GM12878 (cell line): ENCODE results near the gene XPO5.

Experiments used
- HDAC6 ChIP-seq: fragments of 200-600 bp; sonication (generic); IDR thresholded peaks from one replicate; pipeline ENCODE4 v1.8.0; 2017; ENCODE audit warnings: antibody characterized with exemption; ENCODE audit not compliant: unreplicated experiment
- TF ChIP-seq, protein P1 (sequence below), 3 experiments: IDR thresholded peaks in 2 of 3; conservative IDR thresholded peaks in 1 of 3; 2 replicates each; pipeline ENCODE4 v1.5.1; 2011; ENCODE audit warnings: low read depth in 3 of 3, low read length in 3 of 3, mild to moderate bottlenecking in 3 of 3, control low read depth in 2 of 3, moderate library complexity in 2 of 3, inconsistent platforms in 1 of 3, mixed read lengths in 1 of 3; ENCODE audit not compliant: control insufficient read depth in 2 of 3, insufficient read depth in 1 of 3; ENCODE audit errors: extremely low read depth in 1 of 3

DNA sequence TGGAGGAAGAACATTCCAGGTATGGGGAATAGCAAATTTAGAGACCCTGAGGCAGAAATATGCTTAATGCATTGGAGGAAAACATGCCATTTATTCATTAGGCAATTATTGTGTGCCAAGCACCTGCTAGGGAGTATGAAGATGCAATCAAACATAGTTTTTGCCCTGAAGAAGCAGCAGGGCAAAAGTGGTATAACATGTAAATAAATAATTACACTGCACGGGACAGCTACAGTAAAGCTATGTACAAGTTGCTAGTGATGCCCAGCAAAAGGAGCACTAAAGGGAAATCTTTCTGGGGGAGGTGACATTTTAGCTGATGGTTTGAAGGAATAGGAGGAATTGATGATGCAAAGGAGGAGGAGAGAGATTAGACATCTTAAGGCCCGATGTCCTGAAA is 99.1 kb downstream of the XPO5 start:
- no peak for TF ChIP-seq HDAC6
- TF ChIP-seq, protein P1, sequence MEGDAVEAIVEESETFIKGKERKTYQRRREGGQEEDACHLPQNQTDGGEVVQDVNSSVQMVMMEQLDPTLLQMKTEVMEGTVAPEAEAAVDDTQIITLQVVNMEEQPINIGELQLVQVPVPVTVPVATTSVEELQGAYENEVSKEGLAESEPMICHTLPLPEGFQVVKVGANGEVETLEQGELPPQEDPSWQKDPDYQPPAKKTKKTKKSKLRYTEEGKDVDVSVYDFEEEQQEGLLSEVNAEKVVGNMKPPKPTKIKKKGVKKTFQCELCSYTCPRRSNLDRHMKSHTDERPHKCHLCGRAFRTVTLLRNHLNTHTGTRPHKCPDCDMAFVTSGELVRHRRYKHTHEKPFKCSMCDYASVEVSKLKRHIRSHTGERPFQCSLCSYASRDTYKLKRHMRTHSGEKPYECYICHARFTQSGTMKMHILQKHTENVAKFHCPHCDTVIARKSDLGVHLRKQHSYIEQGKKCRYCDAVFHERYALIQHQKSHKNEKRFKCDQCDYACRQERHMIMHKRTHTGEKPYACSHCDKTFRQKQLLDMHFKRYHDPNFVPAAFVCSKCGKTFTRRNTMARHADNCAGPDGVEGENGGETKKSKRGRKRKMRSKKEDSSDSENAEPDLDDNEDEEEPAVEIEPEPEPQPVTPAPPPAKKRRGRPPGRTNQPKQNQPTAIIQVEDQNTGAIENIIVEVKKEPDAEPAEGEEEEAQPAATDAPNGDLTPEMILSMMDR (IDR thresholded peaks at IDR 0.05 in 2 of 3, conservative IDR thresholded peaks at IDR 0.05 in 1 of 3; ENCODE audit: control insufficient read depth in 2 of 3, extremely low read depth in 1 of 3, insufficient read depth in 1 of 3, low read depth in 3 of 3, low read length in 3 of 3): no peak
